ENCODE data around the gene TNS3.

The TNS3 gene

GRCh38 chr7:47416492-47417480 is 165.1 kb downstream of the TNS3 start:
- no peaks in the 10 kb centered on the region for H3K36me3 Mint-ChIP-seq (ENCODE audit: insufficient read depth)
- no peaks in the 10 kb centered on the region for H3K4me1 Mint-ChIP-seq (ENCODE audit: low read depth in 2 of 2)
- H3K9me3 Mint-ChIP-seq: no peaks in the 10 kb centered on the region
- H3K27me3 Mint-ChIP-seq: peaks cover 0 to 7% of the 10 kb centered on the region in 2 donors
- H3K27ac Mint-ChIP-seq: no peak overlapping the region
- ATAC-seq (replicated peaks): no peak
- no peak for DNase-seq
- H3K4me3 Mint-ChIP-seq: no peak overlapping the region

GRCh38 chr7:47415318-47416212 is 166.3 kb downstream of the TNS3 start:
- ATAC-seq (replicated peaks): no peak
- H3K9me3 Mint-ChIP-seq: no peaks in the 10 kb centered on the region
- H3K4me3 Mint-ChIP-seq: no peak overlapping the region

GRCh38 chr7:47414342-47415317 is 167.3 kb downstream of the TNS3 start:
- H3K4me1 Mint-ChIP-seq (ENCODE audit: low read depth in 2 of 2): no peaks in the 10 kb centered on the region
- H3K9me3 Mint-ChIP-seq: no peaks in the 10 kb centered on the region
- ATAC-seq (replicated peaks): no peak
- H3K36me3 Mint-ChIP-seq (ENCODE audit: insufficient read depth): no peaks in the 10 kb centered on the region
- DNase-seq: no peak
- peaks cover 0 to 7% of the 10 kb centered on the region in 2 donors for H3K27me3 Mint-ChIP-seq
- no peak overlapping the region for H3K4me3 Mint-ChIP-seq
- no peak overlapping the region for H3K27ac Mint-ChIP-seq

More at GRCh38 chr7:47415318-47416212, 166.3 kb downstream of the TNS3 start:
- Mint-ChIP-seq H3K4me1 (ENCODE audit: low read depth in 2 of 2) (no peaks in the 10 kb centered on the region), H3K36me3 (ENCODE audit: insufficient read depth) (no peaks in the 10 kb centered on the region), H3K27ac (no peak overlapping the region), H3K27me3 (peaks cover 0 to 7% of the 10 kb centered on the region in 2 donors)
- DNase-seq: no peak

GRCh38 chr7:47413526-47414341 is 168.2 kb downstream of the TNS3 start:
- DNase-seq (no peak), ATAC-seq (replicated peaks) (no peak)
- H3K4me3 Mint-ChIP-seq: no peak overlapping the region
- H3K27ac Mint-ChIP-seq: no peak overlapping the region
- no peaks in the 10 kb centered on the region for H3K36me3 Mint-ChIP-seq (ENCODE audit: insufficient read depth)
- peaks cover 0 to 7% of the 10 kb centered on the region in 2 donors for H3K27me3 Mint-ChIP-seq
- H3K9me3 Mint-ChIP-seq: no peaks in the 10 kb centered on the region
- no peaks in the 10 kb centered on the region for H3K4me1 Mint-ChIP-seq (ENCODE audit: low read depth in 2 of 2)

- Mint-ChIP-seq H3K4me1 (ENCODE audit: low read depth in 2 of 2) (no peaks in the 10 kb centered on the region), H3K27ac (no peak overlapping the region), H3K36me3 (ENCODE audit: insufficient read depth) (no peaks in the 10 kb centered on the region), H3K4me3 (no peak overlapping the region), H3K27me3 (peaks cover 0 to 7% of the 10 kb centered on the region in 2 donors), H3K9me3 (peaks cover 0 to 1% of the 10 kb centered on the region in 2 donors)
- no peak for DNase-seq
- no peak for ATAC-seq (replicated peaks)
Measured at GRCh38 chr7:47411901-47412300, 170.0 kb downstream of the TNS3 start.

- Mint-ChIP-seq H3K27ac (no peak overlapping the region), H3K9me3 (peaks cover 0 to 7% of the 10 kb centered on the region in 2 donors), H3K27me3 (peaks cover 0 to 7% of the 10 kb centered on the region in 2 donors), H3K36me3 (ENCODE audit: insufficient read depth) (no peaks in the 10 kb centered on the region), H3K4me1 (ENCODE audit: low read depth in 2 of 2) (no peaks in the 10 kb centered on the region), H3K4me3 (no peak overlapping the region)
- ATAC-seq (replicated peaks) (no peak), DNase-seq (no peak)
Measured at GRCh38 chr7:47411281-47411869, 170.5 kb downstream of the TNS3 start.

GRCh38 chr7:47408675-47409074 is 173.2 kb downstream of the TNS3 start:
- Mint-ChIP-seq H3K4me3 (no peak overlapping the region), H3K27me3 (no peaks in the 10 kb centered on the region), H3K9me3 (peaks cover 0 to 7% of the 10 kb centered on the region in 2 donors), H3K4me1 (ENCODE audit: low read depth in 2 of 2) (no peaks in the 10 kb centered on the region), H3K27ac (no peak overlapping the region), H3K36me3 (ENCODE audit: insufficient read depth) (no peaks in the 10 kb centered on the region)
- DNase-seq (no peak), ATAC-seq (replicated peaks) (no peak)

GRCh38 chr7:47407821-47408674 is 173.9 kb downstream of the TNS3 start:
- no peaks in the 10 kb centered on the region for H3K27me3 Mint-ChIP-seq
- DNase-seq (no peak), ATAC-seq (replicated peaks) (no peak)
- H3K4me3 Mint-ChIP-seq: no peak overlapping the region
- no peak overlapping the region for H3K27ac Mint-ChIP-seq
- H3K9me3 Mint-ChIP-seq: peaks cover 0 to 7% of the 10 kb centered on the region in 2 donors
- no peaks in the 10 kb centered on the region for H3K36me3 Mint-ChIP-seq (ENCODE audit: insufficient read depth)
- no peaks in the 10 kb centered on the region for H3K4me1 Mint-ChIP-seq (ENCODE audit: low read depth in 2 of 2)

- no peak overlapping the region for H3K4me3 Mint-ChIP-seq
- H3K27ac Mint-ChIP-seq: no peak overlapping the region
- no peaks in the 10 kb centered on the region for H3K36me3 Mint-ChIP-seq (ENCODE audit: insufficient read depth)
- no peak for ATAC-seq (replicated peaks)
- peaks cover 0 to 7% of the 10 kb centered on the region in 2 donors for H3K9me3 Mint-ChIP-seq
- no peaks in the 10 kb centered on the region for H3K27me3 Mint-ChIP-seq
- H3K4me1 Mint-ChIP-seq (ENCODE audit: low read depth in 2 of 2): no peaks in the 10 kb centered on the region
- DNase-seq: no peak
Measured at GRCh38 chr7:47407136-47407535, 174.8 kb downstream of the TNS3 start.

GRCh38 chr7:47406801-47407129 is 175.1 kb downstream of the TNS3 start:
- no peak for DNase-seq
- H3K27me3 Mint-ChIP-seq: no peaks in the 10 kb centered on the region
- H3K4me1 Mint-ChIP-seq (ENCODE audit: low read depth in 2 of 2): no peaks in the 10 kb centered on the region
- H3K36me3 Mint-ChIP-seq (ENCODE audit: insufficient read depth): no peaks in the 10 kb centered on the region
- H3K27ac Mint-ChIP-seq: no peak overlapping the region
- ATAC-seq (replicated peaks): no peak
- H3K9me3 Mint-ChIP-seq: peaks cover 0 to 7% of the 10 kb centered on the region in 2 donors
- H3K4me3 Mint-ChIP-seq: no peak overlapping the region
